Mesothelial cell of epicardium (in vitro differentiated cells): Measurements from ENCODE around the gene SPATA24. TPM values are rescaled to one million over a fixed set of nuclear protein-coding genes. Genes with fewer than 3 reads are reported as not detected.
"Not testable (repeated sequence)": the region's sequence is repeated elsewhere in the genome, so short reads cannot be mapped to it uniquely, and the experiment has no call there.

Source experiments
- DNase-seq, 2 experiments: peaks; one replicate each; pipeline ENCODE4 v3.0.0; 2021; ENCODE audit warnings: low spot score in 2 of 2; ENCODE audit not compliant: unreplicated experiment in 2 of 2
- H3K27ac Mint-ChIP-seq: 2 replicates; pipeline ENCODE4 v1.8.0; 2021; ENCODE audit warnings: mixed read lengths
- H3K27me3 Mint-ChIP-seq: 2 replicates; pipeline ENCODE4 v1.8.0; 2021; ENCODE audit warnings: low read depth, mixed read lengths
- H3K36me3 Mint-ChIP-seq: 2 replicates; pipeline ENCODE4 v1.8.0; 2021; ENCODE audit warnings: mixed read lengths
- H3K4me1 Mint-ChIP-seq: 2 replicates; pipeline ENCODE4 v1.8.0; 2021; ENCODE audit warnings: mixed read lengths
- H3K4me3 Mint-ChIP-seq: 2 replicates; pipeline ENCODE4 v1.8.0; 2021; ENCODE audit warnings: mild to moderate bottlenecking, moderate library complexity, mixed read lengths
- H3K9me3 Mint-ChIP-seq: 2 replicates; pipeline ENCODE4 v1.8.0; 2021; ENCODE audit warnings: mixed read lengths
- CTCF ChIP-seq: fragments of 200-600 bp; sonication (generic); IDR thresholded peaks from one replicate; pipeline ENCODE4 v1.5.0; 2021; ENCODE audit warnings: antibody characterized with exemption; ENCODE audit not compliant: unreplicated experiment
- total RNA-seq: library from RNA; stranded (reverse); gene quantifications from 3 replicates; pipeline ENCODE4 v1.2.1, GENCODE V29; 2021

Gene SPATA24
- total RNA-seq, 1 donor from 2014 or later = 4.8 TPM

- H3K9me3 Mint-ChIP-seq = no peaks in the 10 kb centered on the region
- no peaks in the 10 kb centered on the region for H3K36me3 Mint-ChIP-seq
- no peak overlapping the region for H3K4me3 Mint-ChIP-seq
- peaks cover 10% of the 10 kb centered on the region for H3K4me1 Mint-ChIP-seq
- no peak overlapping the region for H3K27ac Mint-ChIP-seq
- peaks cover 51% of the 10 kb centered on the region for H3K27me3 Mint-ChIP-seq
- no peak for TF ChIP-seq CTCF
- DNase-seq = no peak
Measured at GRCh38 chr5:139390639-139391569, 13.0 kb downstream of the SPATA24 start.

GRCh38 chr5:139389701-139390638 is 13.9 kb downstream of the SPATA24 start, which contains the start of gene MZB1:
Gene MZB1, minus strand, starts transcription at chr5:139389913. Its CDS starts 57 bp downstream, at chr5:139389856.
- no peaks in the 10 kb centered on the region for H3K9me3 Mint-ChIP-seq
- no peaks in the 10 kb centered on the region for H3K36me3 Mint-ChIP-seq
- peaks cover 13% of the 10 kb centered on the region for H3K4me1 Mint-ChIP-seq
- peaks cover 42% of the 10 kb centered on the region for H3K27me3 Mint-ChIP-seq
- H3K4me3 Mint-ChIP-seq = no peak within 1 kb of the TSS
- TF ChIP-seq CTCF = no peak
- H3K27ac Mint-ChIP-seq = no peak within 1 kb of the TSS
- DNase-seq = no peak

GRCh38 chr5:139388198-139388821 is 15.6 kb downstream of the SPATA24 start:
- no peak for DNase-seq
- no peak for TF ChIP-seq CTCF
- Mint-ChIP-seq H3K9me3 (no peaks in the 10 kb centered on the region), H3K4me3 (no peak overlapping the region), H3K36me3 (no peaks in the 10 kb centered on the region), H3K4me1 (peaks cover 23% of the 10 kb centered on the region), H3K27ac (no peak overlapping the region), H3K27me3 (peaks cover 30% of the 10 kb centered on the region)

GRCh38 chr5:139387611-139388197 is 16.2 kb downstream of the SPATA24 start:
- Mint-ChIP-seq H3K9me3 (no peaks in the 10 kb centered on the region), H3K27ac (no peak overlapping the region), H3K4me3 (no peak overlapping the region), H3K4me1 (peaks cover 20% of the 10 kb centered on the region), H3K27me3 (peaks cover 24% of the 10 kb centered on the region), H3K36me3 (no peaks in the 10 kb centered on the region)
- no peak for TF ChIP-seq CTCF
- no peak for DNase-seq

GRCh38 chr5:139386956-139387355 is 16.9 kb downstream of the SPATA24 start:
- Mint-ChIP-seq H3K27me3 (peaks cover 21% of the 10 kb centered on the region), H3K4me1 (peaks cover 22% of the 10 kb centered on the region)
- H3K36me3 Mint-ChIP-seq, H3K27ac Mint-ChIP-seq, H3K4me3 Mint-ChIP-seq, H3K9me3 Mint-ChIP-seq, DNase-seq: not testable (repeated sequence)
